ENCODE measurements around the gene UBB.
"Not testable (repeated sequence)": the region's sequence is repeated elsewhere in the genome, so short reads cannot be mapped to it uniquely, and the experiment has no call there.

- TF ChIP-seq EZH2phosphoT487 (IDR thresholded peaks at IDR 0.05; ENCODE audit: borderline replicate concordance, low read depth, low read length); CTCF (conservative IDR thresholded peaks at IDR 0.05; ENCODE audit: low read length): not testable (repeated sequence)
These were observed 23.0 kb downstream of the UBB start for GRCh38 chr17:16403847-16404246.
